ENCODE results near the gene MYO7B. TPM values are rescaled to one million over a fixed set of nuclear protein-coding genes. Genes with fewer than 3 reads are reported as not detected.

MYO7B gene
- total and polyA plus RNA-seq, 9 of the 15 experiments (the other 6 are each of a cell fraction or from before 2014, with no cell fraction given): 0.08 TPM; not detected in 8

DNA sequence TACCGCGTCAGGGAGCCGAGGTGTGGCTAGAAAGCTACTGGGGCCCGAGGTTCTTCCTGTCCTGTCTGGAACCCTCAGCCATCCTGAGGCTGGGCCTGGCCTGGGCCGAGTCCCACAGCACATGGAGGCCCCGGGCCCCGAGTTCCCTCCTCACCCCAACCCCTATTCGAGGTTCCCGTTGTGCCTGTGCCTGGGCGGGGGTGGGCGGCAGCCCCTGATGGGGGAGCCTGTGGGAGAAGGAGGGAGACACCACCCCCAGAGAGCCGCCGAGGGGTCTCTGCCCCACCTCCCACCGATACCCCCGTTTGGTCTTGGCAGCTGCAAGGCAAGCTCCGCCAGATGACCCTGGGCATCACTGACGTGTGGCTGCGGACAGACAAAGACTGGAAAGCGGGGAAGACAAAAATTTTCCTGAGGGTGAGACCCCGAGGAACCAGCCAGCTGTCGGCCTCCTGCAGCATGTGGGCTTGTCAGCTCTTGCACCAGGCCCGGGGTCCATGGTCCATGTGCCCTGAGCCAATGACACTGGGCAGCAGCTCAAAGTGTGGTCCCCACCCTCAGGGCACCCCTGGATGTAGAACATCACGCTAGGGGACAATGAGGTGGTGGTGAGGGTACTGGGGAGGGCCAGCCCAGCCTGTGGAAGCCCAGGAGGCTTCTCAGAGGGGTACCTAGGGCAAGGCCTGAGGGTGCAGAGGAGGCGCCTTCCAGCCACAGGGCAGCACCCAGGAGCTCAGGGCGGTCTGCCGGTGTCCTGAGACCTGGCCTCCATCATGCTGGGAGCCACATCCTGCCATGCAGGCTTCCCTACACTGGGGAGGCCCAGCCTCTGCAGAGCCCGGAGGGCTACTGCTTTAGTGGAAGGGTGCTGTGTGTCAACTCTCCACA, 58.0 kb downstream of the MYO7B start (continued):
- TF ChIP-seq, protein P1, sequence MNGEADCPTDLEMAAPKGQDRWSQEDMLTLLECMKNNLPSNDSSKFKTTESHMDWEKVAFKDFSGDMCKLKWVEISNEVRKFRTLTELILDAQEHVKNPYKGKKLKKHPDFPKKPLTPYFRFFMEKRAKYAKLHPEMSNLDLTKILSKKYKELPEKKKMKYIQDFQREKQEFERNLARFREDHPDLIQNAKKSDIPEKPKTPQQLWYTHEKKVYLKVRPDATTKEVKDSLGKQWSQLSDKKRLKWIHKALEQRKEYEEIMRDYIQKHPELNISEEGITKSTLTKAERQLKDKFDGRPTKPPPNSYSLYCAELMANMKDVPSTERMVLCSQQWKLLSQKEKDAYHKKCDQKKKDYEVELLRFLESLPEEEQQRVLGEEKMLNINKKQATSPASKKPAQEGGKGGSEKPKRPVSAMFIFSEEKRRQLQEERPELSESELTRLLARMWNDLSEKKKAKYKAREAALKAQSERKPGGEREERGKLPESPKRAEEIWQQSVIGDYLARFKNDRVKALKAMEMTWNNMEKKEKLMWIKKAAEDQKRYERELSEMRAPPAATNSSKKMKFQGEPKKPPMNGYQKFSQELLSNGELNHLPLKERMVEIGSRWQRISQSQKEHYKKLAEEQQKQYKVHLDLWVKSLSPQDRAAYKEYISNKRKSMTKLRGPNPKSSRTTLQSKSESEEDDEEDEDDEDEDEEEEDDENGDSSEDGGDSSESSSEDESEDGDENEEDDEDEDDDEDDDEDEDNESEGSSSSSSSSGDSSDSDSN (IDR thresholded peaks at IDR 0.05; ENCODE audit: borderline replicate concordance in 1 of 2, low read depth in 2 of 2, low read length in 2 of 2): no peak
- no peak for TF ChIP-seq MIER1 (IDR thresholded peaks at IDR 0.05; ENCODE audit: low read depth)

DNA sequence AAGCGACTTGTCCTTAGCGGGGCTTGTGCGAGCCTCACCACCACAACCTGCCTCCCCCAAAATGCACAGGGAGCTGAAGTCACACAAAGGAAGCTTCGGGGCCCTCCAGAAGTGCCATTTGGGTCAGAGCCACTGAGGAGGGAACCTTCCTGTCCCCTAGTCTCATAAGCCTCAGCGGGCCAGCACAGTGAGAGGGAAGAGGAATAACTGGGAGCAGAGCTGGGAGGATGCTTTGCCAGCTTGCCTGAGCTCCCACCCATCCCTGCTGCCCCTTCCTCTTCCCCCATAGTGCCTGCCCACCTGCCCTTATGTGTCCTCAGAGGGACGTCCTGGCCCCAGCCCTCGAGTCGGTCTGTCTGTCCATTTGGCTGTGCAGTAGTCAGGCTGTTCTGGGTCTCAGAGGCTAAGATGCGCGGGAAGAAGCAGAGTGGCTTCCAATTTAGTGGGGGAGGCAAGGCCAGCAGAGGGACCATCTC, 58.7 kb downstream of the MYO7B start:
- no peak for ATAC-seq
- no peak for TF ChIP-seq OTX1 (CRISPR knock-in tag; IDR thresholded peaks at IDR 0.05)
- TF ChIP-seq ZBED1 (IDR thresholded peaks at IDR 0.05): no peak
- TF ChIP-seq SMC3 (conservative IDR thresholded peaks at IDR 0.05; ENCODE audit: insufficient read depth, low read depth, low read length): no peak
- no peak for TF ChIP-seq ZNF583 (CRISPR knock-in tag; IDR thresholded peaks at IDR 0.05)
- TF ChIP-seq IRF2 (CRISPR knock-in tag; IDR thresholded peaks at IDR 0.05): no peak
- TF ChIP-seq, protein P2, sequence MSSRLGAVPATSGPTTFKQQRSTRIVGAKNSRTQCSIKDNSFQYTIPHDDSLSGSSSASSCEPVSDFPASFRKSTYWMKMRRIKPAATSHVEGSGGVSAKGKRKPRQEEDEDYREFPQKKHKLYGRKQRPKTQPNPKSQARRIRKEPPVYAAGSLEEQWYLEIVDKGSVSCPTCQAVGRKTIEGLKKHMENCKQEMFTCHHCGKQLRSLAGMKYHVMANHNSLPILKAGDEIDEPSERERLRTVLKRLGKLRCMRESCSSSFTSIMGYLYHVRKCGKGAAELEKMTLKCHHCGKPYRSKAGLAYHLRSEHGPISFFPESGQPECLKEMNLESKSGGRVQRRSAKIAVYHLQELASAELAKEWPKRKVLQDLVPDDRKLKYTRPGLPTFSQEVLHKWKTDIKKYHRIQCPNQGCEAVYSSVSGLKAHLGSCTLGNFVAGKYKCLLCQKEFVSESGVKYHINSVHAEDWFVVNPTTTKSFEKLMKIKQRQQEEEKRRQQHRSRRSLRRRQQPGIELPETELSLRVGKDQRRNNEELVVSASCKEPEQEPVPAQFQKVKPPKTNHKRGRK (tag; IDR thresholded peaks at IDR 0.05): no peak
- Histone ChIP-seq H3K9me3 (replicated peaks; ENCODE audit: control insufficient read depth, insufficient read depth, low read depth, low read length) (no peaks in the 10 kb centered on the region), H3K36me3 (ENCODE audit: control insufficient read depth, insufficient read depth, low read length) (no peaks in the 10 kb centered on the region), H3K27me3 (ENCODE audit: control insufficient read depth in 2 of 2, insufficient read depth in 2 of 2, low read length in 2 of 2) (peaks cover 0 to 22% of the 10 kb centered on the region in 2 experiments; a peak in 3 of 5 replicates), H3K9ac (ENCODE audit: insufficient read depth in 1 of 2, low read depth in 2 of 2, low read length in 2 of 2) (no peak overlapping the region), H3K4me3 (no peak overlapping the region), H3K9me1 (ENCODE audit: control insufficient read depth, insufficient read depth, low read length) (no peaks in the 10 kb centered on the region), H4K20me1 (replicated peaks; ENCODE audit: control insufficient read depth, insufficient read depth, low read length) (no peaks in the 10 kb centered on the region), H2AFZ (ENCODE audit: low read depth, low read length) (no peak overlapping the region), H3K4me2 (ENCODE audit: insufficient read depth, low read length) (no peak overlapping the region), H3K4me1 (replicated peaks in 1 of 2; ENCODE audit: control insufficient read depth in 2 of 2, insufficient read depth in 2 of 2, low read length in 2 of 2) (peaks cover 0 to 13% of the 10 kb centered on the region in 2 experiments; a peak in 1 of 5 replicates), H3K27ac (ENCODE audit: extremely low read depth, low read depth, low read length) (no peak overlapping the region), H3K79me2 (ENCODE audit: control insufficient read depth, insufficient read depth, low read length) (no peaks in the 10 kb centered on the region)
- CTCF ChIA-PET (ENCODE audit: low intra/inter-chr PET ratio): no interaction called here
- POLR2A ChIA-PET: interaction anchor here (1.0 kb wide), 1 partner anchor 107 kb away, joined by 3 read pairs; the partner anchor contains the start of gene SFT2D3
- in situ Hi-C loops (cut with MboI): no loop called here
- no TSS peak for BruUV-seq (replicated peaks)
- 4% methylated on average over 10 of the region's 10 CpGs for WGBS (ENCODE audit: insufficient coverage, low coverage, missing lambda C conversion rate)
- intact Hi-C loops (cut with micrococcal nuclease): no loop called here
- DNase-seq (ENCODE audit: extremely low read depth in 1 of 4, low spot score in 3 of 4): no peak
- no peak for FAIRE-seq

Data from K562 (cell line).